RWPE1 (cell line): Measurements from ENCODE around the gene TMEM213.

ENCODE experiments used
- CTCF ChIA-PET: fragments of 350-600 bp; sonication (Branson Sonifier 250); formaldehyde crosslinking; extraction: SDS; loops from one replicate; lab custom pipeline; 2021; lab: Yijun Ruan, JAX
- POLR2A ChIA-PET: fragments of 400-600 bp; formaldehyde crosslinking; extraction: SDS; loops from one replicate; lab custom pipeline; 2020; ENCODE audit warnings: antibody characterized with exemption; ENCODE audit not compliant: low non-redundant PET; lab: Yijun Ruan, JAX
- DNase-seq: peaks from one replicate; pipeline ENCODE4 v3.0.0; 2012; ENCODE audit warnings: low spot score
- H3K27ac ChIP-seq: fragments of 450-650 bp; 2 replicates; pipeline ENCODE4 v1.5.1; 2017
- TF ChIP-seq, protein P1 (sequence below): fragments of 450-650 bp; conservative IDR thresholded peaks from 2 replicates; pipeline ENCODE4 v1.5.1; 2017; ENCODE audit warnings: low read depth, mild to moderate bottlenecking

The TMEM213 gene

DNA sequence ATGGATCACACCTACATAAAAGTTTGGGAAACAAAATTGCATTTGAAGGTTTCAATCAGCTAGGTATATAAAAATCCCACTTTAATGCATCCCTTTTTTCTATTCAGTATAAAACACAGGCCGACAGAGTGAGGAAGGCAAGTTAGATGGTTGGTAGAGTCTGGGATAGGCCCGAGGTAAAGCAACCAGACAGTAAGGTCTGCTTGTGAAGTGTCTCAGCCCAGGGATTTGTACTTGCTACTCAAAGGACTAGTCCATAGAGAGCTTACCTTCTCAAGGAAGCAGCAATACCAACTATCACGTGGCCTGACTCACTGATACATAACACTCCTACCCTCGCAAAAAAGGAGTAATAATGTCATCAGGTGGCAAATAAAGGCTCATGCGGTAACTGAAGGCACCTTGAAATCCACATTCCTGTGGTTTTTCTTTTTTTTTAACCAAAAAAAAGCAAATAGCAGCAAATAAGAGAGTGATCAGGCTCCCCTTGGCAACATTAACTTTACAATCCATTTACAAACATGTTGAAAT is 56.4 kb downstream of the TMEM213 start:
- POLR2A ChIA-PET = no interaction called here
- CTCF ChIA-PET = interaction anchor here (0.6 kb wide), 1 partner anchor 102 kb away, joined by 3 read pairs; no protein-coding TSS in a partner anchor
- H3K27ac ChIP-seq = no peak overlapping the region
- DNase-seq = peak; percentile 4
- TF ChIP-seq, protein P1, sequence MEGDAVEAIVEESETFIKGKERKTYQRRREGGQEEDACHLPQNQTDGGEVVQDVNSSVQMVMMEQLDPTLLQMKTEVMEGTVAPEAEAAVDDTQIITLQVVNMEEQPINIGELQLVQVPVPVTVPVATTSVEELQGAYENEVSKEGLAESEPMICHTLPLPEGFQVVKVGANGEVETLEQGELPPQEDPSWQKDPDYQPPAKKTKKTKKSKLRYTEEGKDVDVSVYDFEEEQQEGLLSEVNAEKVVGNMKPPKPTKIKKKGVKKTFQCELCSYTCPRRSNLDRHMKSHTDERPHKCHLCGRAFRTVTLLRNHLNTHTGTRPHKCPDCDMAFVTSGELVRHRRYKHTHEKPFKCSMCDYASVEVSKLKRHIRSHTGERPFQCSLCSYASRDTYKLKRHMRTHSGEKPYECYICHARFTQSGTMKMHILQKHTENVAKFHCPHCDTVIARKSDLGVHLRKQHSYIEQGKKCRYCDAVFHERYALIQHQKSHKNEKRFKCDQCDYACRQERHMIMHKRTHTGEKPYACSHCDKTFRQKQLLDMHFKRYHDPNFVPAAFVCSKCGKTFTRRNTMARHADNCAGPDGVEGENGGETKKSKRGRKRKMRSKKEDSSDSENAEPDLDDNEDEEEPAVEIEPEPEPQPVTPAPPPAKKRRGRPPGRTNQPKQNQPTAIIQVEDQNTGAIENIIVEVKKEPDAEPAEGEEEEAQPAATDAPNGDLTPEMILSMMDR = no peak

- no peak for DNase-seq
- no peak overlapping the region for H3K27ac ChIP-seq
- TF ChIP-seq, protein P1 = no peak
- ChIA-PET CTCF (no interaction called here), POLR2A (no interaction called here)
Observed at GRCh38 chr7:138857728-138858127, 59.9 kb downstream of the TMEM213 start.

DNA sequence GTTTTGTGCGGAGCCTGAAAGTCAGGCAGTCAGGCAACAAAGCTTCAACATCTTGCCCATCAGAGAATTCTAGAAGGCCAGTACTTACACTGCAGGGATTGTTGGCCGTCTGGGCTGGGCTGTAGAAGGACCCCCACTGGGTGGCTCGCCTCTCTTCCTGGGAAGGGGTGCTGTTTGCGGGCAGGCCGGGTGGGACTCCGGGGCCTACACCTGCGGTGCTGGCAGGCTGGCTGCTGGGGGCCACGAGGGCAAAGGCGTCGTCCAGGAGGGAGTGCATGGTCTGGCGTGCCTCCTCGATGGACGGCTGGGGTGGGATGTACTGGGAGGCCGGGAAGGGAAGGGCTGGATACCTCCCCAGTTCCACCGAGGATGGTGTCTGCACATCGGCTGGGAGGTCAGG is 63.3 kb downstream of the TMEM213 start:
- no peak overlapping the region for H3K27ac ChIP-seq
- POLR2A ChIA-PET = no interaction called here
- CTCF ChIA-PET = no interaction called here
- DNase-seq = no peak
- TF ChIP-seq, protein P1 = no peak

DNA sequence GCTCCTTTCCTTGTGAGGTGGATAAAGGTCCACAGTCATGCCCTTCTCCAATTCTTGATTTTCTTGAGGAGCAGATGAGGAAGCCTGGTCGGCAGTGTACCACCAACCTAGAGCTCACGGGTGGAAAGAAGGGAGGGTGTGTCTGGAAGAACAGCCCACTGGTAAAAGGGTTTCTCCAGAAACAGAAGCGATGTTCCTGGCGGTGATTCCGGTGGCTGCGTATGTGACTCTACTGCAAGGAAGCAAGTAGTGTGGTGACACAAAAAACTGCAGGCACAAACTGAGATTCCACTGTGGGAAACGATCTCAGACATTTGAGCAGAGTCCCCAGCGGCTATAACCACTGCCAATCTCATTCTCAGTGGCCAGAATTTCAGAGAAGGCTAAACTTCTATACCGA is 66.1 kb downstream of the TMEM213 start:
- CTCF ChIA-PET = no interaction called here
- H3K27ac ChIP-seq = peak overlapping the region; percentile 84
- POLR2A ChIA-PET = no interaction called here
- TF ChIP-seq, protein P1 = no peak
- DNase-seq = no peak

DNA sequence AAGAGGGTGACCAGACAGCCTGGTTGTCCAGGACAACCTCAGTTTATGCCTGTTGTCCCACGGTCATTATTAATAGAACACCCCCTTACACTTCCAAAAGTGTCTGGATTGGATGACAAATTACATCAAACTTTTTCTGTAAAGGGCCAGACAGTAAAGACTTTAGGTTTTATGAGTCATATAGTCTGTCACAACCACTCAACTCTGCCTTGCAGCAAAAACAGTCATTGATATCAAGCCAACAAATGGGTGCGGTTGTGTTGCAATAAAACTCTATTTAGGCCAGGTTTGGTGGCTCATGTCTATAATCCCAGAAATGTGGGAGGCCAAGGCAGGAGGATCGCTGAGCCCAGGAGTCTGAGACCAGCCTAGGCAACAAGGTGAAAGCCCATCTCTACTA is 66.9 kb downstream of the TMEM213 start:
- H3K27ac ChIP-seq = peak overlapping the region; percentile 84
- TF ChIP-seq, protein P1 = no peak
- POLR2A ChIA-PET = no interaction called here
- CTCF ChIA-PET = no interaction called here
- DNase-seq = peak; percentile 71

- CTCF ChIA-PET = no interaction called here
- POLR2A ChIA-PET = no interaction called here
- peak; percentile 2 for DNase-seq
- TF ChIP-seq, protein P1 = no peak
- no peak overlapping the region for H3K27ac ChIP-seq
Observed at GRCh38 chr7:138865843-138866242, 68.0 kb downstream of the TMEM213 start.
